NCI-H128 (cell line): ENCODE data around the gene CDR2L.
"Not testable (repeated sequence)": the region's sequence is repeated elsewhere in the genome, so short reads cannot be mapped to it uniquely, and the experiment has no call there.

Experiments
- DNase-seq: peaks from one replicate; lab custom pipeline; 2025; ENCODE audit not compliant: unreplicated experiment; lab: John Stamatoyannopoulos, UW

The CDR2L gene

GRCh38 chr17:75036643-75037268 lies 49.3 kb downstream of the CDR2L start:
- DNase-seq = no peak

DNA sequence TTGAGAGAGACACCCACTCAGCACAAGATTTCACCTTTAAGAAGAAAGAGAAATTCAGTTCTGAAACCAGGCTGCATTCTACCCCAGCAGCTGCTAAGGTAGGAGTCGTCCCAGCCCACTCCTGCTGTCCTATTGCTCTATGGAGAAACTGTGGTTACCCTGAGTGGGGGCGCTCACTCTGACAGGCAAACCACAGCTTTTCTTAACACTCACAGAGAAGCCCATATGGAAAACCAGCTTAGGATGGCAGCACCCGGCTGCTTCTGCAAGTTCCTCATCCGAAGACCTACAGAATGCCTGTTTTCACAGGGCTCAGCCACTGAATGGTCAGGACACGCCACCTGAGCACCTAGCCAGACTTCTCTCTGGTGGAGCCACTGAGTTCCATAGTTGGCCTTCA lies 51.8 kb downstream of the CDR2L start:
- no peak for DNase-seq

DNA sequence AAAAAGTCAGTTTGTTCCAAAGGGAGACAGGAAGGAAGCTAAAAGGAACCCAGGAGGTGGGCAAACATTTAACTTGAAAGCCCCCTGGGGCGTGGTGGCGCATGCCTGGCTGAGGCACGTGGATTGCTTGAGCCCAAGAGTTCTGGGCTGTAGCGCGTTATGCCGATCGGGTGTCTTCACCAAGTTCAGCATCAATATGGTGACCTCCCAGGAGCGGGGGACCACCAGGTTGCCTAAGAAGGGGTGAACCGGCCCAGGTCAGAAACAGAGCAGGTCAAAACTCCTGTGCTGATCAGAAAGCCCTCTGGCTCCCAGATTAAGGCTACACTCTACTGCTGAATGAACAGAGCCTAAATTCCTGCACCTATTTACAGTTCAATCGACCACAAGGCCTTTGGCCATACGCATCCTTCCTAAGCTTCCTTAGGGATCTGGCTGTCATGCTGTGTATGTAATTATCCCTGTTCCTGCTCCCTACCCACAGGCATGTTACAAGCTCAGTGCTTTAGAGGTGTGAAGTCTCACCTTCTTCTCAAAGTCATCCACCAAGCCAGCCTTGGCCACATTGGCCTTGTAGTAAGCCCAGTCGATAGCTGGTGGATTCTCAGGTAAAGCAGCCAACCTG lies 54.3 kb downstream of the CDR2L start:
- DNase-seq = no peak

DNA sequence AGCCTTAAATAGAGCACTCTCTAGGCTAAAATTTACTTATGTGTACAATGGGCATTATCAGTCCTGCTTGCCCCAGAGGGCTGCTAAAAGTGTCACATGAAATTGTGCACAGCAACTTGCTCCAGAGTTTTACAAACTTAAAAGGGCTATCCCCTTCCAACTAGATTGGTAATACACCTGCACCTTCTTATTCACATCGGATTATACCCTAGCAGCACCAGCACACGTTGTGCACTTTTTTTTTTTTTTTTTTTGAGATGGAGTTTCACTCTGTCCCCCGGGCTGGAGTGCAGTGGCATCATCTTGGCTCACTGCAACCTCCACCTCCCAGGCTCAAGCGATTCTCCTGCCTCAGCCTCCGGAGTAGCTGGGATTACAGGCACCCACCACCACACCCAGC lies 56.4 kb downstream of the CDR2L start:
- DNase-seq = not testable (repeated sequence)

DNA sequence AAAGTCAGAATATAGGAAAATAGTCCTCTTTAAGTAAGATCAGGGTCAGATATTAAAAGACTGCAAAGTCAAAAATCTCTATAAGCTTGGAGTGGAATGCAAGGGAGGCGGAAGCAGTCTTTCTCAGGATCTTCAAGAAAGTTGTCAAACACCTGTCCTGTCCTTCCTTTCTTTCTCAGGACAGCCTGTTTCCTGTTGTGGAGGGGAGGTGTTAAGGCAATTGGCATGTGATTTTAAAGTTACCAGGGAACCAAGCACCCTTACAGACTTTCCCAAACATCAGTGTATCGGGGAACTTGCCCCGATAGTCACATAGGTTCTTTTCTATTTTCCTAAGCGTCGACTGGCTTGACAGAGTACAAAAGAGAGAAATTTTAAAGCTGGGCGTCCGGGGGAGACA lies 57.3 kb downstream of the CDR2L start:
- no peak for DNase-seq

GRCh38 chr17:75045946-75046406 lies 58.5 kb downstream of the CDR2L start:
- not testable (repeated sequence) for DNase-seq

GRCh38 chr17:75046407-75047289 lies 59.2 kb downstream of the CDR2L start, which contains the start of the genes ATP5PD and KCTD2:
Gene ATP5PD (minus strand): TSS chr17:75046969. CDS start chr17:75042650, 4,319 bp downstream.
Gene KCTD2 (plus strand): TSS chr17:75047225. CDS start chr17:75047251, 26 bp downstream.
- peak; percentile 69 for DNase-seq

DNA sequence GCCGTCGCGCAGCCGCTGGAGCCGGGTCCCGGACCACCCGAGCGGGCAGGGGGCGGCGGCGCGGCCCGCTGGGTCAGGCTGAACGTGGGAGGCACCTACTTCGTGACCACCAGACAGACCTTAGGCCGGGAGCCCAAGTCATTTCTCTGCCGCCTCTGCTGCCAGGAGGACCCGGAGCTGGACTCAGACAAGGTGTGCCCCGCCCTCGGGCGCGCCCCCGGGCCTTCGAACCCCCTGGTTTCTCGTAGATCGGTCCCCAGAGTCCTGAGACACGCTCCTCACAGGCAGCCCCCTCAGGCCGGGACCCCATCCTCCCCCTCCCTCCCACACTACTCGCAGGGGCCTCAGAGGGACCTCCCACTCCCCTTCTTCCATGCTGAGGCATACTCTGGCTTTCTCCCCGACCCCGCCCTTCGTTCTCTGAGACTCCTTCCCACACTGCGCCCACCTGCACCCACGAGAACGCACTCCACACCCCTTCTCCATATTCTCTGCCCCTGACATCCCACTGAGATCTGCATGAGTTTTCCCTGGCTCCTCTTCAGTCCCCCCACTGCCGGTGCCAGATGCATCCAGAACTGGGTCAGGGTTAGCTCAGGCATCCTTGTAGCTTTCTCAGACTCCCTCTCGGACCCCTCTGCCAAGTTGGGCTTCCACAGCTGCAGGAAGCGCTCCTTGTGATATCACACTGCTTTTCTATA lies 60.1 kb downstream of the CDR2L start:
- DNase-seq = no peak

DNA sequence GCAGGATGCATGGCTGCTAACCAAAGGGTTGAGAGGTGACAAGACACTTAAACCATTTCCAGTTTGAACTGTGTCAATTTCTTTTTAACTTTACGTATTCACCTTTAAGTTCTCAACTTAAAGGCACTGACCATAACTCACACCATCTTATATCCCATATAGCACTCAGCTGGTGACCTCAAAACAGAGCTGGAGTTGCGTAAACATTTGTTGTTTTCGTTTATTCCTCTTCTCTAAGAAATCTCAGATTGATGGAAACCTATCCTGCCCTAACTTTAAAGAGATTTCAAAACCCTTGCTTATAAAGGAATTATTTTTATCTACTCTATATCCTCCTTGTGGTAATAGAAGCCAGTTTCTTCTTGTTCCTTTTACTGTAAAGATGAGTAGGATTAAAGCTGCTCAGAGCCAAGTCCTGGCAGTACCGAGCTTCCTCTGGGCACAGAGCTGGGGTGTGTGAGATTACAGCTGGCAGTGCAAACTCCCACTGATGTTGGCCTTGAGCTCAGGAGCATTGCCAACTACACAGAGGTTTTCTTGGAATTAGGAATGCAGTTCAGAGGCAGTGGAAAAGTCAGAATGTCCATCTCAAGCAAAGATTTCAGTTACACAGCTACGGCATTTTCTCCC lies 60.9 kb downstream of the CDR2L start:
- no peak for DNase-seq

GRCh38 chr17:75049057-75049456 lies 61.6 kb downstream of the CDR2L start:
- no peak for DNase-seq

DNA sequence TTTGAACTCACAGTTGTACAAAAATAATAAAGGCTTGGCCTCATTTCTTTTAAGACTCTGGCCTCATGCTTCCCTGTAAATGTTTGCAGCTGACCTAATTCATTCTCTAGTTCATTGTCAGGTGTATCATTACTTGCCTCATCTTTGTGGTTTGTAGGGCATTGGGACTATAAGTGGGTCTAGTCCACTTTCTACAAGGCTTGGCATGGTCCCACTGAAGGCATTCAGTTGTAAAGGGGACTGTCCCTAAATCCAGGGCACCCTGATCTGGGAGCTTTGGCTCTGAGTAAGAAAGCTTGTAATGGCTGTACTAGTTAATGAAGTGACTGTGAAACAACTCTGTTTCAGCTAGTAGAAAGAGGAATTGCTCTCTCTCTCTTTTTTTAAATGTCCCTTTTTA lies 62.3 kb downstream of the CDR2L start:
- DNase-seq = no peak

GRCh38 chr17:75051941-75052340 lies 64.5 kb downstream of the CDR2L start:
- DNase-seq = no peak
